Activated naive CD8-positive, alpha-beta T cell (primary cell): ENCODE measurements around the gene ZDHHC4.
"Not testable (repeated sequence)": the region's sequence is repeated elsewhere in the genome, so short reads cannot be mapped to it uniquely, and the experiment has no call there.

Source experiments
- H3K27ac Mint-ChIP-seq: one replicate; pipeline ENCODE4 v1.8.0; 2021; ENCODE audit warnings: mixed read lengths
- H3K27me3 Mint-ChIP-seq: one replicate; pipeline ENCODE4 v1.8.0; 2021; ENCODE audit warnings: mixed read lengths
- H3K36me3 Mint-ChIP-seq: one replicate; pipeline ENCODE4 v1.8.0; 2021; ENCODE audit warnings: mixed read lengths
- H3K4me1 Mint-ChIP-seq: one replicate; pipeline ENCODE4 v1.8.0; 2021; ENCODE audit warnings: low read depth, mixed read lengths
- H3K4me3 Mint-ChIP-seq: one replicate; pipeline ENCODE4 v1.8.0; 2021; ENCODE audit warnings: mild to moderate bottlenecking, mixed read lengths
- H3K9me3 Mint-ChIP-seq: one replicate; pipeline ENCODE4 v1.8.0; 2021; ENCODE audit warnings: low read depth, mixed read lengths

Gene ZDHHC4

DNA sequence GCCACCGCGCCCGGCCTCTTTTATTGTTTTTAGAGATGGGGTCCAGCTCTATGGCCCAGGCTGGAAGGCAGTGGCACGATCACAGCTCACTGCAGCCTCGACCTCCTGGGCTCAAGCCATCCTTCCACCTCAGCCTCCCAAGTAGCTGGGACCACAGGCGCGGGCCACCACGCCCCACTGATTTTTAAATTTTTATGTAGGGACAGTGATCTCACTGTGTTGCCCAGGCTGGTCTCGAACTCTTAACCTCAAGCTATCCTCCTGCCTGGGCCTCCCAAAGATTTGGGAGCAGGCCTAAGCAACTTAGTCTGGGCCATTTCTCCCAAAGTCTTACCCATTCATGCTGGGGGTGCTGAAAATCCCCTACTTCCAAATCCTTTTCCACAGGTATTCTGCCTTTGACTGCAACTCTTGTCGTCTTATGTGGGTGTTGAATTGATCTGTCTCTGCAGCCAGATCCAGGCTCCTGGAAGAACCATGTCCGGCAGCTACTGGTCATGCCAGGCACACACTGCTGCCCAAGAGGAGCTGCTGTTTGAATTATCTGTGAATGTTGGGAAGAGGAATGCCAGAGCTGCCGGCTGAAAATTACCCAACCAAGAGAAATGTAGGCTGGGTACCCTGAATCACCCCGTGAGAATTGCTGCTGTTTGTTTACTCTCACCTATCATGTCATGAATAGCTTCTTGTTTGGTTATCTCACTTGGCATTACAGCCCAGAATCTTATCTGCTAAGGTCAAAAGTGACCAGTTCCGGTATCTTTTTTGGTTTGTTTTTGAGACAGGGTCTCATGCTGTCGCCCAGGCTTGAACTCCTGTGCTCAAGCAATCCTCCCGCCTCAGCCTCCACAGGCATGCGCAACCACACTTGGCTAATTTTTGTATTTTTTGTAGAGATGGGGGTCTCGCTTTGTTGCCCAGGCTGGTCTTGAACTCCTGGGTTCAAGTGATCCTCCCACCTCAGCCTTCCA is 1.1 kb downstream of the ZDHHC4 start:
- no peaks in the 10 kb centered on the region for H3K9me3 Mint-ChIP-seq
- no peaks in the 10 kb centered on the region for H3K27me3 Mint-ChIP-seq
- peaks cover 13% of the 10 kb centered on the region for H3K4me1 Mint-ChIP-seq
- H3K36me3 Mint-ChIP-seq, result peaks cover 7% of the 10 kb centered on the region
- peak overlapping the region; percentile 87 for H3K4me3 Mint-ChIP-seq
- H3K27ac Mint-ChIP-seq, result peak overlapping the region; percentile 86

DNA sequence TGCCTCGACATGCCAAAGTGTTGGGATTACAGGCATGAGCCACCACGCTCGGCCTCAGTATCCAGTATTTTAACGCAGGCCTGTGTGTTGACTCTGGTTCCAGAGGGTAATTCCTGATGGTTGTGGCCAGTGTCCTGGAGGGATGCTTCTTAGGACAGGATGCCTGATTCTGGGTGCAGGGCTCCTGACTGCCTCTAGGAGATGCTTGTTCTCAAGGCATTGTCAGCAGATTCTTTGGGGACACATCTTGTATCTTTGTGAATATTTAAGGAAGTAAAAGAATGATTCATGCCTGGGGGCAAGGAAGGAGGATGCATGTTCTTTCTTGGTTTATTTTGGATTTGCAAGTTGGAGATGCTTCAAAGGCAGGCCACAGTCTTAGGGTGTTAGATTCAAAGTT is 2.2 kb downstream of the ZDHHC4 start:
- peaks cover 7% of the 10 kb centered on the region for H3K36me3 Mint-ChIP-seq
- peak overlapping the region; percentile 87 for H3K4me3 Mint-ChIP-seq
- H3K27ac Mint-ChIP-seq, result peak overlapping the region; percentile 86
- no peaks in the 10 kb centered on the region for H3K9me3 Mint-ChIP-seq
- peaks cover 13% of the 10 kb centered on the region for H3K4me1 Mint-ChIP-seq
- no peaks in the 10 kb centered on the region for H3K27me3 Mint-ChIP-seq

DNA sequence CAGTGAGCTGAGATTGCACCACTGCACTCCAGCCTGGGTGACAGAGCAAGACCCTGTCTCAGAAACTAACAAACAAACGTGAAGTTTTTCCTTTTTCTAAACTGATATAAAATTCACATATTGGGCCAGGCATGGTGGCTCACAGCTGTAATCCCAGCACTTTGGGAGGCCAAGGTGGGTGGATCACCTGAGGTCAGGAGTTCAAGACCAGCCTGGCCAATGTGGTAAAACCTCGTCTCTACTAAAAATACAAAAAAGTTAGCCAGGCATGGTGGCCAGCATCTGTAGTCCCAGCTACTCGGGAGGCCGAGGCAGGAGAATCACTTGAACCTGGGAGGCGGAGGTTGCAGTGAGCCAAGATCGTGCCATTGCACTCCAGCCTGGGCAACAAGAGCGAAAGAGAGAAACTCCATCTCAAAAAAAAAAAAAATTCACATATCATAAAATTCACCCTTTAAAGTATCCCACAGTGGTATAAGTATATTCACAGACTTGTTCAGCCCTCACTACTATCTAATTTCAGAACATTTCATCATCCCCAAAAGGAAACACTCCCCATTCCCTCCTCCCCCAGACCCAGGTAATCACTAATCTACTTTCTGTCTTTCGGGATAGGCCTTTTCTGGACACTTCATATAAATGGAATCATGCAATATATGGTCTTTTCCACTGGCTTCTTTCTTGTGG is 8.6 kb downstream of the ZDHHC4 start:
- not testable (repeated sequence) for H3K36me3 Mint-ChIP-seq, H3K27me3 Mint-ChIP-seq, H3K4me3 Mint-ChIP-seq, H3K9me3 Mint-ChIP-seq, H3K4me1 Mint-ChIP-seq, H3K27ac Mint-ChIP-seq

DNA sequence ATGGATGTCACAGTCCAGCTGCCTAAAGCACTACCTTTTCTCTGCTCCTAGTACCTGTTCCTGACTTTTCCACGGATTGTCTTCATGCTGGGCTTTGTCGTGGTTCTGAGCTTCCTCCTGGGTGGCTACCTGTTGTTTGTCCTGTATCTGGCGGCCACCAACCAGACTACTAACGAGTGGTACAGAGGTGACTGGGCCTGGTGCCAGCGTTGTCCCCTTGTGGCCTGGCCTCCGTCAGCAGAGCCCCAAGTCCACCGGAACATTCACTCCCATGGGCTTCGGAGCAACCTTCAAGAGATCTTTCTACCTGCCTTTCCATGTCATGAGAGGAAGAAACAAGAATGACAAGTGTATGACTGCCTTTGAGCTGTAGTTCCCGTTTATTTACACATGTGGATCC is 11.3 kb downstream of the ZDHHC4 start:
- no peaks in the 10 kb centered on the region for H3K27me3 Mint-ChIP-seq
- peak overlapping the region; percentile 77 for H3K4me3 Mint-ChIP-seq
- H3K27ac Mint-ChIP-seq, result peak overlapping the region; percentile 54
- peaks cover 18% of the 10 kb centered on the region for H3K4me1 Mint-ChIP-seq
- no peaks in the 10 kb centered on the region for H3K9me3 Mint-ChIP-seq
- H3K36me3 Mint-ChIP-seq, result peaks cover 4% of the 10 kb centered on the region

DNA sequence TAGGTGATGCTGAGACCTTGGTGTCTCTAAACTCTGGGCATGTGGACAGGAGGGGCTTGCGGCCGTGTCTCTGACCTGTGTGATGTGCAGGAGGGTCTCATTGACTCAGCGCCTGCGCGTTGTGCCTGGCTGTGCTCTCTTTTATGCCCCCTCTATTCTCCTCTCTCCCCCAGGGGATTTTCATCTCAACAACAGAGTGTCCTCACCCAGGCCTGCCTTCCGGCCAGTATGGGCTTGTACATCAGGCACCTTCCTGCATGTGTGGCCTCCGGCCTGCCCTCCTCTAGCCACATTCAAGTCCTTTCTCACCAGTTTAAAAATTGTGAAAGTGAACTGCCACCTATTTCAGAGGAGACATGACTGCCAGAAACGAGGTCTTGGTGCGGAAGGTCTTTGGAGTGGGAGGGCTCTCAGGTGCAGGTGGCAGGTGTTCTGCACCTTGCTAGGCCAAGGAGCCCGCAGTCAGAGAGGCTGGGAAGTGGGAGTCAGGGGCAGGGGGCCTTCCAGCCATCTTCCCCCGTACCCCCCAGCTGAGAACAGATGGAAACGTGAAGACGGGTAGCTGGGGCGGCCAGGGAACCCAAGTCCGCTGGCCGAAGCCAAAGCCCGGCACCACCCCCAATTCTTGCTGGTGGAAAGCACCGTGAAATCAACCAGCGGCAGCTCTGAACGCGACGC is 12.0 kb downstream of the ZDHHC4 start:
- Mint-ChIP-seq H3K27ac (peak overlapping the region; percentile 77), H3K9me3 (no peaks in the 10 kb centered on the region), H3K4me1 (peaks cover 19% of the 10 kb centered on the region), H3K4me3 (peak overlapping the region; percentile 77), H3K36me3 (peaks cover 4% of the 10 kb centered on the region), H3K27me3 (no peaks in the 10 kb centered on the region)

DNA sequence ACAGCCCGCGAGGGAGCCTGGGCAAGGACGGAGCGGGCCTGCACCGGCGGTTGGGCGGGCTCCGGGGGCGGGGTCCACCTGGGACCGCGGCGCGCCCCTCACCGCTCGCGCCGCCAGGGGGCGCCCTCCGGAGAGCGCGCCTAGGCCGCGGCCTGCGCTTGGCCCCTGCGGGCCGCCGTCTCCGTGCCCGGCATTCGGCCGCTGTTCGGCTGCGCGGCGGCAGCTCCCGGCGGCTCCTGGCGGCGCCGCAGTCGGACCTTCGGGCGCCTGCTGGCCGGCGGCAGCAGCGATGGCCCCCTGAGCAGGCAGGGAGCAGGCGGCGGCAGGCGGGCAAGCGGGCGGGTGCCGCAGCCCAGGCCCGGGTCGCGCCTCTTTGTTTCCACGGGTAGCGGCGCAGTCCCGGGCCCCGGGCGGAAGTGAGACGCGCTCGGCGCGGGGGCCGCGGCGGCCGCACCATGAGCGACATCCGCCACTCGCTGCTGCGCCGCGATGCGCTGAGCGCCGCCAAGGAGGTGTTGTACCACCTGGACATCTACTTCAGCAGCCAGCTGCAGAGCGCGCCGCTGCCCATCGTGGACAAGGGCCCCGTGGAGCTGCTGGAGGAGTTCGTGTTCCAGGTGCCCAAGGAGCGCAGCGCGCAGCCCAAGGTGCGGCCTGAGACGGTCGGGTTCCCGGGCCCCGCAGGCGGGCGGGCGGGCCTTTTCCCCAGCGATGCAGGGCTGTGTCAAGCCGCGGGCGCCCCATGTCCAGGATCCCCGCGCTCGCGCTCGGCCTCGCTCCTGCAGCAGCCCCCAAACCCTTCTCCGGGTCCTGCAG is 12.8 kb downstream of the ZDHHC4 start, which contains the start of gene INTS15:
TSS of gene INTS15 (plus strand) at position 193 of the 816 bp plus-strand sequence. CDS start at position 456, 263 bp downstream.
- peak within 1 kb of the TSS; percentile 96 for H3K4me3 Mint-ChIP-seq

DNA sequence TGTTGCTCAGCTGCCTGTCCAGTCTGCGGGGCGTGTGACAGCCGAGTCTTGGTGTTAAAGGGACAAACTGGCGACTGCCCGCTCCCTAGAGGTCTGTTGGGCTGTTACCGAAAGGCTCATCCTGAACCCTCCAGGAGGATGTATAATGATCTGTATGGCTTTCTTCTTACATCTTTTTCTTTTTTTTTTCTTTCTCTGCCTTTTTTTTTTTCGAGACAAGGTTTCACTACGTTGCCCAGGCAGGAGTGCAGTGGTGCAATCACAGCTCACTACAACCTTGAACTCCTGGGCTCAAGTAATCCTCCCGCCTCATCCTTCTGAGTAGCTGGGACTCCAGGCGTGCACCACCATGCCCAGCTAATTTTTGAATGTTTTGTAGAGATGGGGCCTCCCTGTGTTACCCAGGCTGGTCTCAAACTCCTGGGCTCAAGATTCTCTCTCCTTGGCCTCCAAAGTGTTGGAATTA is 13.4 kb downstream of the ZDHHC4 start:
- Mint-ChIP-seq H3K9me3 (no peaks in the 10 kb centered on the region), H3K4me3 (peak overlapping the region; percentile 96), H3K27me3 (no peaks in the 10 kb centered on the region), H3K27ac (peak overlapping the region; percentile 87), H3K36me3 (peaks cover 4% of the 10 kb centered on the region), H3K4me1 (peaks cover 20% of the 10 kb centered on the region)

More for the DNA sequence above, 12.8 kb downstream of the ZDHHC4 start, which contains the start of gene INTS15:
- peaks cover 4% of the 10 kb centered on the region for H3K36me3 Mint-ChIP-seq
- no peaks in the 10 kb centered on the region for H3K27me3 Mint-ChIP-seq
- peaks cover 19% of the 10 kb centered on the region for H3K4me1 Mint-ChIP-seq
- no peaks in the 10 kb centered on the region for H3K9me3 Mint-ChIP-seq
- peak within 1 kb of the TSS; percentile 87 for H3K27ac Mint-ChIP-seq

DNA sequence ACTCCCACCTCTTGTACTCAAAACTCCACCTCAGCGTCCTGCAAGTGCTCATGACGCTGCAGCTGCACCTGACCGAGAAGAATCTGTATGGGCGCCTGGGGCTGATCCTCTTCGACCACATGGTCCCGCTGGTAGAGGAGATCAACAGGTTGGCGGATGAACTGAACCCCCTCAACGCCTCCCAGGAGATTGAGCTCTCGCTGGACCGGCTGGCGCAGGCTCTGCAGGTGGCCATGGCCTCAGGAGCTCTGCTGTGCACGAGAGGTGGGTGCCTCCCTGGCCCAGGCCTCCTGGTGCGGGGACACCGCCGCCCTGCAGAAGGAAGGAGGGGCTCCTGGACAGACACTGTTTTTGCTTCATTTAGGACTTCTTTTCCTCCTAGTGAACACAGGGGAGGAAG is 22.8 kb downstream of the ZDHHC4 start:
- Mint-ChIP-seq H3K4me3 (no peak overlapping the region), H3K9me3 (no peaks in the 10 kb centered on the region), H3K36me3 (no peaks in the 10 kb centered on the region), H3K27me3 (no peaks in the 10 kb centered on the region), H3K27ac (no peak overlapping the region), H3K4me1 (peaks cover 8% of the 10 kb centered on the region)

DNA sequence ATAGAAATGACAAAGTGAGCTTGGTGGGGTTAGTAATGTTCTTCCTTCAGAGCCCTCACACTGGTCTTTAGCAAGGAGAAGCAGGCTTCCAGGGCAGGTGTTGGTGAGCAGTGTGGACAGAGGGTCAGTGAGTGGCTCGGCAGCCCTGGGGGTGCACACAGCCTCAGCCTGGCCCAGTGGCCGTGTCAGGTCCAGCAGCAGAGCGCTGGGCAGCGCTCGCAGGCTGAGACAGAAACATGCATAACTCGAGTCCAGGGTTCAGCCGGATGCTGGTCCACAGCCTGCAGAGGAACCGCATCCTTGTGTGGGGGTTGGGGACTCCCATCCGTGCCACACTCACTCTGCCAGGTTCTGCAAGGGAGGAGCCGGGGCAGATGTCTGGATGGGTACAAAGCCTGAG is 27.2 kb downstream of the ZDHHC4 start:
- no peaks in the 10 kb centered on the region for H3K9me3 Mint-ChIP-seq
- no peaks in the 10 kb centered on the region for H3K27me3 Mint-ChIP-seq
- H3K27ac Mint-ChIP-seq, result no peak overlapping the region
- no peaks in the 10 kb centered on the region for H3K36me3 Mint-ChIP-seq
- H3K4me3 Mint-ChIP-seq, result no peak overlapping the region
- H3K4me1 Mint-ChIP-seq, result peaks cover 4% of the 10 kb centered on the region

DNA sequence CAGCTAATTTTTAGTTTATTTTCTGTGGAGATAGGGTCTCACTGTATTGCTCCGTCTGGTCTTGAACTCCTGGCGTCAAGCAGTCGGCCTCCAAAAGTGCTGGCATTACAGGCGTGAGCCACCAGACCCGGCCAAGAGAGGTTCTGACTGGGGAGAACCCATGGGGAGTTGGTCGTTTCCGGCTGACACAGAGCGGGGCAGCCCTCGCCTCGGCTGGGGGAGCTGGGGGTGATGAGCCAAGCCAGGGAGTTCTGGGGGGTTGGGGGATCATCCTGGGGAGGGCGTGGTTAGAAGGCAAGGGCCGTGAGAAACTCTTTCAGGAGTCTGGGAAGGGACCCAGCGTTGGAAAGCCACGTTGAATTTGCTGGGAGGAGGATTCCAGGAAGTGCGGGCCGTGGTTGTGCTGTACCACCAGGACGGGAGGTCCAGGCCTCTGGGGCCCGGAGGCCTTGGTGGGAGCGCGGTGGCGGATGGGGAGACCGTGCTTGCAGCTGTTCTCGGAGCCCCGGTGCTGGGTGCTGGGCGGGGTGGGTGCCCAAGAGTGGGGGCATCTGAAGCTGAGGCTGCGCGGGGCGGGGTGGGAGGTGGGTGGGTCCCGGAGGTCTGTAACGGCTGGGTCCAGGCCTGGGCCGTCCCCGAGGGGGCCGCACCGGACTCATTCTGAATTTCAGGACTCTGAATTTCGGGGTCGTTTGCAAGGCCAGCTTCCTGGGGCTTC is 29.8 kb downstream of the ZDHHC4 start:
- Mint-ChIP-seq H3K27me3 (no peaks in the 10 kb centered on the region), H3K4me1 (peaks cover 2% of the 10 kb centered on the region)

DNA sequence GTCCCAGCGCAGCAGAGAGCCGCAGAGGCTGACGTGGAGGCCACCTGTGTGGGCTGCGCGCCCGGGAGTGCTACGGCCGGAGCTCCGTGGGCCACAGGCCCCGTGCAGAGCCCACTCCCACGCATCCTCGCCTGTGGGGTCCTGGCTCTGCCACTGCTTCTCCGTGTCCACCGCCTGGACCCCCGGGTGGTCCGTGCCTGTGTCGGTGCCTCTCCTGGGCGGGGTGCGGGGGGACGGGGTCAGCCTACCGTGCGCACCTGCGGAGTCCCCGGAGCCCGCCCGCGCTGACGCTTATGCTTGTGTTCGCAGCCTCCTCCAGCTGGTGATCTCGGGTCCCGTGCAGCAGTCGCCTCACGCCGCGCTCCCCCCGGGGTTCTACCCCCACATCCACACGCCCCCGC is 30.4 kb downstream of the ZDHHC4 start:
- Mint-ChIP-seq H3K9me3 (no peaks in the 10 kb centered on the region), H3K4me3 (no peak overlapping the region), H3K36me3 (no peaks in the 10 kb centered on the region)

More for the DNA sequence above, 29.8 kb downstream of the ZDHHC4 start:
- H3K27ac Mint-ChIP-seq, result no peak overlapping the region
- no peak overlapping the region for H3K4me3 Mint-ChIP-seq
- H3K9me3 Mint-ChIP-seq, result no peaks in the 10 kb centered on the region
- no peaks in the 10 kb centered on the region for H3K36me3 Mint-ChIP-seq

DNA sequence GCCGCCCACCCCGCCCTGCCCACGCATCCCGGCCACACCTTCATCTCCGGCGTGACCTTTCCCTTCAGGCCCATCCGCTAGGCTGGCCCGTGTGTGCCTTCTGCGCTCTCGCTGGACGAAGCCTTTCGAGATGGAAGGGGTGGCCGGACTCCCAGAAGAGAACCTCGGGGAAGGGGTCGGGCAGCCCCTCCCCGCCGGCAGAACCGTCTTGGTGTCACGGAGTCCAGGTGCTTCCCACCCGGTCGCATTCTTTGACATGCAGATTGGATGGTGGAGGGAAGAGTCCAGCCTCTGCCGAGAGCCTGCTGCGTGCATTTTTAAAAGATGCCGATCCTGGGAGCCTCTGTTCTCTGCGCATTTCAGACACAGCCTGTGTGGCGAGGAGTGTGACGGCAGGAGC is 30.8 kb downstream of the ZDHHC4 start:
- H3K27ac Mint-ChIP-seq, result no peak overlapping the region
- no peaks in the 10 kb centered on the region for H3K27me3 Mint-ChIP-seq
- no peaks in the 10 kb centered on the region for H3K36me3 Mint-ChIP-seq
- H3K4me3 Mint-ChIP-seq, result no peak overlapping the region
- H3K9me3 Mint-ChIP-seq, result no peaks in the 10 kb centered on the region
- H3K4me1 Mint-ChIP-seq, result no peaks in the 10 kb centered on the region

More for the DNA sequence above, 30.4 kb downstream of the ZDHHC4 start:
- Mint-ChIP-seq H3K27me3 (no peaks in the 10 kb centered on the region), H3K27ac (no peak overlapping the region), H3K4me1 (no peaks in the 10 kb centered on the region)

DNA sequence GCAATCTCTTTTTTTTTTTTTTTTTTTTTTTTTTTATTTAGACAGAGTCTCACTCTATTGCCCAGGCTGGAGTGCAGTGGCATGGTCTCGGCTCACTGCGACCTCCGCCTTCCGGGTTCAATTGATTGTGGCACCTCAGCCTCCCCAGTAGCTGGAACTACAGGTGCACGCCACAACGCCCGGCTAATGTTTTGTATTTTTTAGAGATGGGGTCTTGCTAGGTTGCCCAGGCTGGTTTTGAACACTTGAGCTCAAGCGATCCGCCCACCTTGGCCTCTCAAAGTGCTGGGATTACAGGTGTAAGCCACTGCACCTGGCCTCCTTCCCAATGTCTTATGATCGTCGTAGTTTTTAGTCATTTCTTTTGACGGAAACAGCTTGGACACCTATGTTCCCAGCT is 31.5 kb downstream of the ZDHHC4 start:
- Mint-ChIP-seq H3K27me3 (no peaks in the 10 kb centered on the region), H3K9me3 (no peaks in the 10 kb centered on the region), H3K36me3 (no peaks in the 10 kb centered on the region), H3K4me3 (no peak overlapping the region), H3K27ac (no peak overlapping the region), H3K4me1 (no peaks in the 10 kb centered on the region)
